Tibial nerve (tissue), 3 donors: ENCODE measurements around the gene RANBP17.

ENCODE experiments used
- POLR2A ChIP-seq, 2 donors: fragments of 450-650 bp; IDR thresholded peaks; one replicate each; pipeline ENCODE4 v1.6.1; 2017; ENCODE audit warnings: antibody characterized with exemption in 2 of 2, mild to moderate bottlenecking in 2 of 2, moderate library complexity in 2 of 2
- TF ChIP-seq, protein P1 (sequence below), 5 experiments: fragments of 200-600 bp in 3 of 5; fragments of 450-650 bp in 2 of 5; sonication (generic) in 3 of 5; IDR thresholded peaks; one replicate each; pipeline ENCODE4 v1.5.1; 2016 to 2019; ENCODE audit warnings: antibody characterized with exemption in 5 of 5, mild to moderate bottlenecking in 3 of 5, moderate library complexity in 2 of 5

DNA sequence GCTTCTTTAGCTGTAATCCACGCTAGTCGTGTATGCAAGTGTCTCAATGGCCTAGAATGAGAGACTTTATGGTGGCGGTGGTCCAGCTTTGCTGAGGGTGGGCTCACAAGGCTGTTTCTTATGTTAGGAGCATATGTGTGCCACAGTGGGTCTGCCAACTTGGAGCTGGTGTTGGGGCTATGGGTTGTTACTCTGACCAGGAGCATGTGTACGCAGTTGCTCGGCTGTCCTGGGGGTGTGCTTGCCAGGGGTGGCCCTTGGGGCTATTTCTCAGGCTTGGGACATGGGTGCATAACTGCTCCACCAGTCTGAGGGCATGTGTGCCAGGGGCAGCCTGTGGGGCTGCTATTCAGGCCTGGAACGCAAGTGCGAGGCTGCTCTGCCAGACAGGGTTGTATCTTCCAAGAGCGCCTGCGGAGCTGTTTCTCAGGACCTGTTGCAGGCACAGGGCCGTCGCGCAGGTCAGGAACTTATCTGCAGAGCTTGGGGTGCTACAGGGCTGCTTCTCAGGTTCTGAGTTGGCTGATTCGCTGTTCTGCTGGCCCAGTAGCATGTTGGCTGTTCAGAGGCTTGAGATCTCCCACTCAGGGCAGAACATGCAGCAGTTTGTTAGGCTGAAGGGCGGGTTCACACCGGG is 259.3 kb downstream of the RANBP17 start:
- TF ChIP-seq, protein P1, sequence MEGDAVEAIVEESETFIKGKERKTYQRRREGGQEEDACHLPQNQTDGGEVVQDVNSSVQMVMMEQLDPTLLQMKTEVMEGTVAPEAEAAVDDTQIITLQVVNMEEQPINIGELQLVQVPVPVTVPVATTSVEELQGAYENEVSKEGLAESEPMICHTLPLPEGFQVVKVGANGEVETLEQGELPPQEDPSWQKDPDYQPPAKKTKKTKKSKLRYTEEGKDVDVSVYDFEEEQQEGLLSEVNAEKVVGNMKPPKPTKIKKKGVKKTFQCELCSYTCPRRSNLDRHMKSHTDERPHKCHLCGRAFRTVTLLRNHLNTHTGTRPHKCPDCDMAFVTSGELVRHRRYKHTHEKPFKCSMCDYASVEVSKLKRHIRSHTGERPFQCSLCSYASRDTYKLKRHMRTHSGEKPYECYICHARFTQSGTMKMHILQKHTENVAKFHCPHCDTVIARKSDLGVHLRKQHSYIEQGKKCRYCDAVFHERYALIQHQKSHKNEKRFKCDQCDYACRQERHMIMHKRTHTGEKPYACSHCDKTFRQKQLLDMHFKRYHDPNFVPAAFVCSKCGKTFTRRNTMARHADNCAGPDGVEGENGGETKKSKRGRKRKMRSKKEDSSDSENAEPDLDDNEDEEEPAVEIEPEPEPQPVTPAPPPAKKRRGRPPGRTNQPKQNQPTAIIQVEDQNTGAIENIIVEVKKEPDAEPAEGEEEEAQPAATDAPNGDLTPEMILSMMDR (IDR thresholded peaks at IDR 0.05) = no peak
- TF ChIP-seq POLR2A (IDR thresholded peaks at IDR 0.05) = no peak
